Measurements from ENCODE around the gene SLC41A1. TPM values are rescaled to one million over a fixed set of nuclear protein-coding genes. Genes with fewer than 3 reads are reported as not detected.

The SLC41A1 gene
- total and polyA plus RNA-seq, 9 of the 15 experiments (the other 6 are each of a cell fraction or from before 2014, with no cell fraction given), result 4.1 to 29.3 (median 11.4) TPM

- H3K27ac ChIP-seq (ENCODE audit: extremely low read depth, low read depth, low read length), result no peak overlapping the region
- intact Hi-C loops (cut with micrococcal nuclease) (no loop called here), in situ Hi-C loops (cut with MboI) (no loop called here)
- H3K9me3 ChIP-seq (replicated peaks; ENCODE audit: control insufficient read depth, insufficient read depth, low read depth, low read length), result no peaks in the 10 kb centered on the region
- H2AFZ ChIP-seq (ENCODE audit: low read depth, low read length), result no peak overlapping the region; the same call in 1 of the 2 replicates
- H3K4me3 ChIP-seq, result no peak overlapping the region
- DNase-seq (ENCODE audit: extremely low read depth in 1 of 4, low spot score in 3 of 4) (no peak), ATAC-seq (peak; percentile 41), FAIRE-seq (peak; percentile 11)
- no TSS peak for BruUV-seq (replicated peaks)
- no peaks in the 10 kb centered on the region; a peak in 1 of 5 replicates for H3K4me1 ChIP-seq (replicated peaks in 1 of 2; ENCODE audit: control insufficient read depth in 2 of 2, insufficient read depth in 2 of 2, low read length in 2 of 2)
- POLR2A ChIA-PET, result interaction anchor here (0.8 kb wide), 1 partner anchor 13 kb away, joined by 3 read pairs; no protein-coding TSS in a partner anchor
- no peak overlapping the region; a peak in 1 of 4 replicates for H3K9ac ChIP-seq (ENCODE audit: insufficient read depth in 1 of 2, low read depth in 2 of 2, low read length in 2 of 2)
- peaks cover 13 to 22% of the 10 kb centered on the region in 2 experiments; a peak in 3 of 5 replicates for H3K27me3 ChIP-seq (ENCODE audit: control insufficient read depth in 2 of 2, insufficient read depth in 2 of 2, low read length in 2 of 2)
- H3K9me1 ChIP-seq (ENCODE audit: control insufficient read depth, insufficient read depth, low read length), result no peaks in the 10 kb centered on the region
- WGBS (ENCODE audit: insufficient coverage, low coverage, missing lambda C conversion rate), result 3% methylated on average over 4 of the region's 4 CpGs
- no peaks in the 10 kb centered on the region for H3K79me2 ChIP-seq (ENCODE audit: control insufficient read depth, insufficient read depth, low read length)
- CTCF ChIA-PET (ENCODE audit: low intra/inter-chr PET ratio), result no interaction called here
- H3K4me2 ChIP-seq (ENCODE audit: insufficient read depth, low read length), result no peak overlapping the region
- no peaks in the 10 kb centered on the region for H3K36me3 ChIP-seq (ENCODE audit: control insufficient read depth, insufficient read depth, low read length)
- no peaks in the 10 kb centered on the region for H4K20me1 ChIP-seq (replicated peaks; ENCODE audit: control insufficient read depth, insufficient read depth, low read length)
- no peak for TF ChIP-seq SETDB1 (IDR thresholded peaks at IDR 0.05; ENCODE audit: low read length)
- TF ChIP-seq SMAD4 (CRISPR knock-in tag; conservative IDR thresholded peaks at IDR 0.05), result no peak
- no peak for TF ChIP-seq IRF2 (CRISPR knock-in tag; IDR thresholded peaks at IDR 0.05)
- TF ChIP-seq TAF1 (IDR thresholded peaks at IDR 0.05; ENCODE audit: control insufficient read depth, extremely low read depth, insufficient read depth, low read length, severe bottlenecking), result no peak
- TF ChIP-seq CBX1 (IDR thresholded peaks at IDR 0.05; ENCODE audit: low read depth), result no peak
- 0 out of 2 replicates have a peak, but pooled peaks have one; percentile 30 for TF ChIP-seq MAFG (tag; conservative IDR thresholded peaks at IDR 0.05)
- TF ChIP-seq RERE (CRISPR knock-in tag; IDR thresholded peaks at IDR 0.05; ENCODE audit: borderline replicate concordance), result no peak
- TF ChIP-seq ELF1 (tag; IDR thresholded peaks at IDR 0.05), result peak; percentile 19; the same call in 1 of the 2 replicates
- no peak for TF ChIP-seq RUNX1 (IDR thresholded peaks at IDR 0.05; ENCODE audit: low read depth)
- TF ChIP-seq CBX8 (IDR thresholded peaks at IDR 0.05; ENCODE audit: borderline replicate concordance, extremely low read depth, low read depth, low read length, poor library complexity, severe bottlenecking), result no peak
- TF ChIP-seq HNRNPH1 (optimal IDR thresholded peaks at IDR 0.05; ENCODE audit: low read depth, low read length), result no peak
Measured at GRCh38 chr1:205840146-205840923, 27.3 kb upstream of the SLC41A1 start.

Measured in K562 (cell line).